DMS114 treated with DMSO at 0.1 percent for 48 hours (cell line): ENCODE measurements around the gene PLAGL2.

Source experiments
- DNase-seq: peaks from one replicate; lab custom pipeline; 2025; ENCODE audit not compliant: unreplicated experiment; lab: John Stamatoyannopoulos, UW

PLAGL2 gene

DNA sequence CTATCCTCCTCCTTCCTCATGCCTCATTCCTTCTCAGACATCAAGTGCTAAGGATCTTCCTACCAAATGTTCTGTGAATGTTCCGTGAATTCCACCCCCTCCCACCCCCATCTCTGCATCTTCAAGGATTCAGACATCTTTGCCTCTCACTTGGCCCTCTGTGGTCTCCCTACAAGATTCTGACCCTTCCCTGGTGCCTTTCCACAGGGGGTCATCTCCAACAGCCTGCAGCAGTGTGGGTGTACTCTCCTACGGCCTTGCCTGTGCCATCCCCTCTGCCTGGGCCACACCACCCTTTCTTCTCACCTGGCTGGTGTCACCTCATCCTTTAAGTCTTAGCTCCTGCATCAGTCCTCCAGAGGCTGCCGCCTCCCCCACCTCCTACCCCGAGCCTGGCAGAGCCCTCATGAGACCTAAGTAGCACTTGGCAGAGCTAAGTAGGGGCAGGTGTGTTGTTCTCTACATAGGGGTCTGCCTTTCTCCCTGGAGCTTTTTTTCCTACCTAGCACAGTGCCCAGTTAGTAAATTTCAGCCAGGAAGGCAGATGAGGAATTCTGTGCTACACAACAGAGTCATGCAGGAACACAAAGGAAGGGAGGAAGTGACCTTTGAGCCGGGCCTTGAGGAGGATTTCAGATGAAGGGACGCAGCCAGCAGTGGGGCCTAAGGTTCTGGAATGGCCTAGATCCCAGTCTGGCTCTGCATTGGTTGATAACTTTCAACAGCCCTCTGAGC lies 55.0 kb downstream of the PLAGL2 start:
- no peak for DNase-seq

DNA sequence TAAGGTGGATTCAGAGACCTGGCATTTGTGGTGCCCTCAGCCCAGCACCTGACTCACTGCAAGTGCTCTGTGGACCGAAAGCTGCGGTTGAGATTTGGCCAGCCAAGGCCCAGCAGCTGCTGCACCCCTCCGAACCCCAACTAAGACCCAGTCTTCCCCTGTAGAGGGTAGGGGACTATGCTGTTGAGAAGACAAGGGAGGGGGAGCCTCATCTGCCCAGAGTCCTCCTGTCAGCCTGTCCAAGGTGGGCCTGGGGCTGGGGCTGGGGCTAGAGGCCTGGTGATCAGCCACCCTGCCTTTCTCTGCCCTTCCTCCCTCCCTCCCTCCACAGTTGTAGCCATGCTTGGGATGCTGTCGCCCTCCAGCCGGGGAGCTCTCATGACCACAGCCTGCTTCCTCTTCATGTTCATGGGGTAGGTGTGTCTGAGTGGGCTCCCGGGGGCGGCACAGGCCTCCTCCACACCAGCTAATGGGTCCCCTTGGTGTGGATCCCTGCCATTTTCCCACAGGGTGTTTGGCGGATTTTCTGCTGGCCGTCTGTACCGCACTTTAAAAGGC lies 57.2 kb downstream of the PLAGL2 start:
- no peak for DNase-seq

DNA sequence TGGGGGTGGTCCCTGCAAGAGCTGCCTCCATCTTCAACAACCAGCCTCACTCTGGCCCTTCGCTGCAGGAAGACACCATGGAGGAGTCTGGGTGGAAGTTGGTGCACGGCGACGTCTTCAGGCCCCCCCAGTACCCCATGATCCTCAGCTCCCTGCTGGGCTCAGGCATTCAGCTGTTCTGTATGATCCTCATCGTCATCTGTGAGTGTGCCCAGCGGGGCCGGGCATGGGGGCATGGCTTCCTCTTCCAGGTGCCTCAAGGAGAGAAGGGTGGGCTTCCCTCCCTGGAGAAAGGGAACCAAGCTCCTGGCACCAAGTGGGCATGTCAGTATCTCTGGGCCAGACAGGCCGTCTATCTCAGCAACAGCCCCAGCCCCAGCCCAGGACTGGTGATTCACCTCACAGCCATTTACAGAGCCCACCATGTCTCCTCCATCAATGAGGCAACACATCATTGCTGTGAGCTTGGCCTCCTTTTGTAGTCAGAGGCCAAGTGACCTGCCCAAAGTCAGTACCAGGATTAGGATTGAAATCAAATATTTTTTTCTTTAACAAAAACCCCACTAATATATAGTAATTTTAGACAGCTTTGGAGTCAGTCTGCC lies 57.9 kb downstream of the PLAGL2 start:
- DNase-seq = no peak

DNA sequence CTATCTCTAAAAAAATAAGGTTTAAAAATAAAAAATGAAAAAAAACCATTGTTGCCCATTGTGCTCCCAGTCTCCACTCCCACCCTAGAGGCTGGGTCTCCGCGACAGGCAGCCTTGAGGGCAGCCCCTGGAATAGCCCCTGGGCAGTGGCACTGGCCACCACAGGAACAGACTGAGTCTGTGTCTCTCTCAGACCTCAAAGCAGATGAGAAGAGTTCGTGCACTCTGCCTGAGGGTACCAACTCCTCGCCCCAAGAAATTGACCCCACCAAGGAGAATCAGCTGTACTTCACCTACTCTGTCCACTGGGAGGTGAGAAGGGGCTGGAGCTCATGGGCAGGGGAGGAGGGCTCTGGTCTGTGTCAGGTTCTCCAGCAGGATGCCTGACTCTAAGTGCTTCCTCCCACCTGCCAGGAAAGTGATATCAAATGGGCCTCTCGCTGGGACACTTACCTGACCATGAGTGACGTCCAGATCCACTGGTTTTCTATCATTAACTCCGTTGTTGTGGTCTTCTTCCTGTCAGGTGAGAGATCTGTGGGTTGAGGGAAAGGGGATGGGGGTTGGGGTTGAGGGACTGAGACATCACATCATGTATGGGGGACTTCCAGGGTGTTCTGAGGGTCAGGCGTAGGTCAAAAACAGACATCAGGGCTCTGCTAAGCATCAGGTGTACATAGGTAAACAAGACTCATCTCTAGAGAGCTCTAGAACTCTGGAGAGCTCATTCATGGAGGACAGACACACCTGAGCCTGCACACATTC lies 62.5 kb downstream of the PLAGL2 start:
- DNase-seq = no peak

DNA sequence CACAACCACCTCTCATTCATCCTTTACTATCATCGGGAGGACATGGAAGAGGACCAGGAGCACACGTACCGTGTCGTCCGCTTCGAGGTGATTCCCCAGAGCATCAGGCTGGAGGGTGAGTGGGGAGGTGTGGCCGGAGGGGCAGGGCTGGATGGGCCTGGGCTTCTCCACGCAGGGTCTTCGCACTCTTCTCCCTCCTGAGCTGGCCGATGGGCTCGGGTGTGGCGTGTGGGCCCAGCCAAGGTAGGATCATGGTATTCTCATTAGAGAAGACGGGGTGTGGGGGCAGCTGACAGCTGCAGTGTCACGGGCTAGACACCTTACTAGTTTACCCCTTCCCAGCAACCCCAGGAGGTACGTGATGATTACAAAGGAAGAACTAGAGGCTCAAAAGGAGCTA lies 64.6 kb downstream of the PLAGL2 start:
- no peak for DNase-seq
